ENCODE data around the gene ARRB2.

- TF ChIP-seq CTCF (optimal IDR thresholded peaks at IDR 0.05 in 1 of 3, IDR thresholded peaks at IDR 0.05 in 1 of 3, conservative IDR thresholded peaks at IDR 0.05 in 1 of 3; ENCODE audit: extremely low read depth in 1 of 3, insufficient read depth in 2 of 3, low read length in 3 of 3) (no peak), EZH2 (IDR thresholded peaks at IDR 0.05; ENCODE audit: low read length) (no peak)
Observed at GRCh38 chr17:4724650-4725049, 14.2 kb downstream of the ARRB2 start.
